GM12878 (cell line): ENCODE measurements around the gene CCNY. TPM values are rescaled to one million over a fixed set of nuclear protein-coding genes. Genes with fewer than 3 reads are reported as not detected.

Experiments
- ATAC-seq: fragments of 200-7000 bp; cut with Tn5 transposase; 3 replicates; pipeline ENCODE4 v1.9.1; 2020; ENCODE audit warnings: mild to moderate bottlenecking, moderate library complexity
- BruUV-seq: library from RNA; stranded (reverse); fragments of 400-500 nt; replicated peaks from 2 replicates; lab custom pipeline; 2021; lab: Mats Ljungman, UMichigan
- CTCF ChIA-PET: fragments of 300-600 bp; sonication (Branson Sonifier 250); formaldehyde crosslinking; extraction: SDS; loops from one replicate; lab custom pipeline; 2021; ENCODE audit warnings: inconsistent platforms; lab: Yijun Ruan, JAX
- POLR2A ChIA-PET: fragments of 350-600 bp; formaldehyde crosslinking; extraction: SDS; loops from one replicate; lab custom pipeline; 2021; ENCODE audit warnings: inconsistent platforms; lab: Charles Lee
- RAD21 ChIA-PET: fragments of 300-600 bp; sonication (Branson Sonifier 250); formaldehyde crosslinking; loops from one replicate; lab custom pipeline; 2023; ENCODE audit warnings: antibody characterized with exemption; ENCODE audit not compliant: unreplicated experiment; lab: Charles Lee
- SMC1A ChIA-PET: fragments of 300-600 bp; sonication (Branson Sonifier 250); formaldehyde crosslinking; loops from one replicate; lab custom pipeline; 2023; ENCODE audit not compliant: unreplicated experiment, uncharacterized antibody; lab: Charles Lee
- DNase-seq: peaks from one replicate; pipeline ENCODE4 v3.0.0-alpha.2; 2011; ENCODE audit warnings: low read depth, low spot score
- FAIRE-seq: peaks from 3 replicates; lab custom pipeline; 2011; peaks lifted over from hg19 to GRCh38; lab: Jason Lieb, UNC
- H2AFZ ChIP-seq: 2 replicates; pipeline ENCODE4 v1.6.0; 2011; ENCODE audit warnings: low read depth, low read length, control low read depth; ENCODE audit not compliant: control insufficient read depth
- H3K27ac ChIP-seq: 2 replicates; pipeline ENCODE4 v1.5.1; 2011; ENCODE audit warnings: control low read depth; ENCODE audit not compliant: control insufficient read depth, insufficient read depth
- H3K27me3 ChIP-seq, 2 experiments: replicated peaks in 1 of 2; 2 replicates each; pipeline versions ENCODE4 v1.6.0 to v1.6.1; 2011; ENCODE audit warnings: low read length in 1 of 2; ENCODE audit not compliant: control insufficient read depth in 2 of 2, insufficient read depth in 2 of 2
- H3K36me3 ChIP-seq, 2 experiments: 2 replicates each; pipeline ENCODE4 v1.5.1; 2011; ENCODE audit warnings: low read length in 1 of 2; ENCODE audit not compliant: control insufficient read depth in 2 of 2, insufficient read depth in 2 of 2
- H3K4me1 ChIP-seq: 2 replicates; pipeline ENCODE4 v1.6.1; 2011; ENCODE audit warnings: mild to moderate bottlenecking, low read length, moderate library complexity, mixed read lengths; ENCODE audit not compliant: control insufficient read depth, insufficient read depth
- H3K4me2 ChIP-seq: 2 replicates; pipeline ENCODE4 v1.6.0; 2011; ENCODE audit warnings: control low read depth; ENCODE audit not compliant: control insufficient read depth, insufficient read depth
- H3K4me3 ChIP-seq: fragments of 200-600 bp; sonication (generic); 2 replicates; pipeline ENCODE4 v1.5.1; 2016
- H3K79me2 ChIP-seq: 2 replicates; pipeline ENCODE4 v1.6.0; 2011; ENCODE audit warnings: low read length; ENCODE audit not compliant: control insufficient read depth, insufficient read depth
- H3K9ac ChIP-seq: 2 replicates; pipeline ENCODE4 v1.8.0; 2011; ENCODE audit warnings: low read length, control low read depth, mixed read lengths; ENCODE audit not compliant: control insufficient read depth, insufficient read depth
- H3K9me3 ChIP-seq: replicated peaks from 3 replicates; pipeline ENCODE4 v1.5.1; 2011; ENCODE audit warnings: mild to moderate bottlenecking, low read length; ENCODE audit not compliant: control insufficient read depth, insufficient read depth
- H4K20me1 ChIP-seq: 2 replicates; pipeline ENCODE4 v1.6.0; 2011; ENCODE audit not compliant: control insufficient read depth, insufficient read depth
- ATF7 ChIP-seq: fragments of 450-650 bp; IDR thresholded peaks from 2 replicates; pipeline ENCODE4 v1.6.1; 2016; ENCODE audit warnings: low read depth, mild to moderate bottlenecking
- BACH1 ChIP-seq: fragments of 450-650 bp; IDR thresholded peaks from 2 replicates; pipeline ENCODE4 v1.6.1; 2017; ENCODE audit warnings: mild to moderate bottlenecking, borderline replicate concordance
- CBFB ChIP-seq: IDR thresholded peaks from 2 replicates; pipeline ENCODE4 v1.6.1; 2016; ENCODE audit warnings: antibody characterized with exemption, low read depth
- DPF2 ChIP-seq: fragments of 450-650 bp; IDR thresholded peaks from 2 replicates; pipeline ENCODE4 v1.6.1; 2017; ENCODE audit warnings: mild to moderate bottlenecking
- EGR1 ChIP-seq, 2 experiments: IDR thresholded peaks; 1 replicate in 1 of 2; 2 replicates in 1 of 2; pipeline ENCODE4 v1.6.1; 2011 to 2012; ENCODE audit warnings: low read depth in 2 of 2, low read length in 2 of 2, borderline replicate concordance in 1 of 2, mild to moderate bottlenecking in 1 of 2, moderate library complexity in 1 of 2
- GABPA ChIP-seq: IDR thresholded peaks from 2 replicates; pipeline ENCODE4 v1.6.1; 2014; ENCODE audit warnings: antibody characterized with exemption, low read depth, mild to moderate bottlenecking, inconsistent platforms
- MTA2 ChIP-seq: fragments of 450-650 bp; IDR thresholded peaks from 2 replicates; pipeline ENCODE4 v1.6.1; 2016; ENCODE audit warnings: low read depth, mild to moderate bottlenecking, moderate library complexity
- NR2C1 ChIP-seq: fragments of 450-650 bp; IDR thresholded peaks from 2 replicates; pipeline ENCODE4 v1.6.1; 2017; ENCODE audit warnings: antibody characterized with exemption, mild to moderate bottlenecking, moderate library complexity
- NRF1 ChIP-seq: conservative IDR thresholded peaks from 2 replicates; pipeline ENCODE4 v1.6.1; 2011; ENCODE audit warnings: mild to moderate bottlenecking, low read depth, low read length, improper control_type of control experiment
- PAX8 ChIP-seq: fragments of 450-650 bp; IDR thresholded peaks from 2 replicates; pipeline ENCODE4 v1.6.1; 2017; ENCODE audit warnings: mild to moderate bottlenecking, moderate library complexity
- POLR2A ChIP-seq: IDR thresholded peaks from 2 replicates; pipeline ENCODE4 v1.6.1; 2011; ENCODE audit warnings: low read depth, mild to moderate bottlenecking, low read length
- POLR2AphosphoS5 ChIP-seq: IDR thresholded peaks from 2 replicates; pipeline ENCODE4 v1.6.1; 2011; ENCODE audit warnings: mild to moderate bottlenecking, low read length, inconsistent platforms
- RCOR1 ChIP-seq: conservative IDR thresholded peaks from 2 replicates; pipeline ENCODE4 v1.6.1; 2012; ENCODE audit warnings: low read depth, low read length, improper control_type of control experiment
- RUNX3 ChIP-seq: IDR thresholded peaks from 2 replicates; pipeline ENCODE4 v1.6.1; 2012; ENCODE audit warnings: low read length, inconsistent platforms
- STAT1 ChIP-seq: fragments of 450-650 bp; conservative IDR thresholded peaks from 2 replicates; pipeline ENCODE4 v1.6.1; 2014; ENCODE audit warnings: antibody characterized with exemption, mild to moderate bottlenecking
- SUPT20H ChIP-seq: IDR thresholded peaks from 2 replicates; pipeline ENCODE4 v1.6.1; 2011; ENCODE audit warnings: low read depth, mild to moderate bottlenecking, low read length, moderate library complexity, borderline replicate concordance; ENCODE audit not compliant: control insufficient read depth
- WGBS: methylation state at CpG from one replicate; pipeline ENCODE4 v1.1.6; 2016; ENCODE audit warnings: low lambda C conversion rate; ENCODE audit not compliant: insufficient replicate concordance, insufficient coverage; ENCODE audit errors: missing lambda C conversion rate; 5-methylcytosine and 5-hydroxymethylcytosine counted together
- in situ Hi-C: fragments of 300-500 bp; cut with MboI; formaldehyde crosslinking; loops from 9 replicates; pipeline ENCODE4 v1.14.3; 2018; ENCODE audit warnings: mixed read lengths
- intact Hi-C: fragments of 100-400 bp; cut with micrococcal nuclease; formaldehyde crosslinking; loops from one replicate; pipeline ENCODE4 v1.14.2; 2022; ENCODE audit not compliant: unreplicated experiment
- polyA plus RNA-seq, 11 experiments: library from polyadenylated mRNA; depleted of rRNA in 4 of 11; unstranded in 6 of 11; stranded (reverse) in 5 of 11; fragments of >200 nt; fragmentation: Nextera tagmentation in 4 of 11; fragmentation: Illumina TruSeq in 1 of 11; extraction: Ambion mirVana in 4 of 11; extraction: Trizol in 1 of 11; gene quantifications; 1 replicate in 1 of 11; 2 replicates in 10 of 11; pipeline versions ENCODE4 v1.2.1 to v1.2.3, GENCODE V29; 2011 to 2016; ENCODE audit warnings: inconsistent platforms in 2 of 11, missing spikeins in 2 of 11, low read depth in 1 of 11
- total RNA-seq, 4 experiments: library from RNA; depleted of rRNA in 3 of 4; stranded (reverse); fragments of >200 nt in 3 of 4; fragmentation: Illumina TruSeq in 1 of 4; extraction: Trizol in 1 of 4; gene quantifications; 2 replicates each; pipeline versions ENCODE4 v1.2.1 to v1.2.3, GENCODE V29; 2013 to 2021
- TF ChIP-seq, protein P1 (sequence below): IDR thresholded peaks from 2 replicates; pipeline ENCODE4 v1.6.1; 2011; ENCODE audit warnings: borderline replicate concordance, low read depth, mild to moderate bottlenecking, moderate library complexity, mixed read lengths, low read length; ENCODE audit not compliant: insufficient read depth; ENCODE audit errors: extremely low read length

Gene CCNY
- total and polyA plus RNA-seq, 10 of the 15 experiments (the other 5 are each of a cell fraction or from before 2014, with no cell fraction given) = 3.6 to 50.0 (median 26.1) TPM

- RAD21 ChIA-PET = interaction anchor here (2.0 to 2.2 kb wide), 2 partner anchors 184 to 325 kb away, joined by 9 to 12 read pairs; no protein-coding TSS in a partner anchor
- POLR2A ChIA-PET = no interaction called here
These were observed 228.1 kb downstream of the CCNY start for GRCh38 chr10:35564341-35564968.

DNA sequence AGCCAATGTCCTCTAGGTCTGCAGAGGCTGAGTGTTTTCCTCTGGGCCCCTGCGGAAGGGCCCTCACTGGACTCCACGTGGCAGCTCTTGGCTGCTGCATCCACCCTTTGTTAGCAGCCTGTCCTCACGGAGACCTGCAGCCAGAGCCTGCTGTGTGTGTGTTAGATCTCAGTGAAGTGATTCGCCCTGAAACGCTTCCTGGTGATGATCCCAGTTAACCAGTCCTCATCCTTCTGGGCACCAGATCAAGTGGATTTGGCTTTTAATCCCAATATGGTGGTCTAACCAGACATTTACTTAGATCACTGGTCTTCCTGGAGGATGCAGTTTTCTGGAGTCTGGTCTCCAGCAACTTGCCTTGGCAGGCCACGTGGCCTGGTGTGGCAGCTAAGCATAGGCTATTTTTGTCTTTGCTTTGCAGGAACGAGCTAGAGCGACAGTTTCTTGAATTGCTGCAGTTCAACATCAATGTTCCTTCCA, 229.3 kb downstream of the CCNY start:
- no peak overlapping the region for H3K27ac ChIP-seq
- POLR2A ChIA-PET = no interaction called here
- RAD21 ChIA-PET = no interaction called here
- DNase-seq (no peak), ATAC-seq (no peak)
- H3K9me3 ChIP-seq = no peaks in the 10 kb centered on the region
- H3K9ac ChIP-seq = no peak overlapping the region
- intact Hi-C loops = loop anchor here (10.0 kb wide), 1 partner anchor 441 kb away; the partner anchor contains the start of gene CREM
- H3K27me3 ChIP-seq = no peaks in the 10 kb centered on the region
- peaks cover 3 to 13% of the 10 kb centered on the region in 2 experiments for H3K36me3 ChIP-seq
- H3K4me1 ChIP-seq = peaks cover 8% of the 10 kb centered on the region
- H3K4me2 ChIP-seq = no peak overlapping the region
- TF ChIP-seq ATF7 = no peak
- TF ChIP-seq RUNX3 = no peak
- TF ChIP-seq NRF1 = no peak
- no peak for TF ChIP-seq STAT1
- TF ChIP-seq EGR1 (IDR thresholded peaks at IDR 0.05; ENCODE audit: borderline replicate concordance in 1 of 2, low read depth in 2 of 2, low read length in 2 of 2) = no peak
- no peak for TF ChIP-seq NR2C1
- no peak for TF ChIP-seq MTA2
- TF ChIP-seq POLR2A = no peak
- no peak for TF ChIP-seq POLR2AphosphoS5
- no peak for TF ChIP-seq CBFB
- TF ChIP-seq PAX8 = no peak
- TF ChIP-seq RCOR1 = no peak
- no peak for TF ChIP-seq DPF2
- TF ChIP-seq BACH1 = no peak
- TF ChIP-seq SUPT20H = no peak
- TF ChIP-seq, all 136 proteins: peak for 0
- in situ Hi-C loops = loop anchor here (10.0 kb wide), 1 partner anchor 441 kb away; the partner anchor contains the start of gene CREM
- no TSS peak for BruUV-seq
- SMC1A ChIA-PET = interaction anchor here (1.0 to 3.8 kb wide), 3 partner anchors 19 to 187 kb away, joined by 4 to 21 read pairs (median 5); no protein-coding TSS in a partner anchor
- no peak for FAIRE-seq
- Histone ChIP-seq H4K20me1 (peaks cover 3% of the 10 kb centered on the region; the same call in 1 of the 2 replicates), H2AFZ (no peak overlapping the region), H3K79me2 (no peaks in the 10 kb centered on the region), H3K4me3 (no peak overlapping the region)
- 97% methylated on average over 8 of the region's 8 CpGs for WGBS
- CTCF ChIA-PET = interaction anchor here (0.6 to 6.2 kb wide), 5 partner anchors 8 to 548 kb away, joined by 3 to 35 read pairs (median 3); no protein-coding TSS in a partner anchor

More at GRCh38 chr10:35564341-35564968, 228.1 kb downstream of the CCNY start:
- ChIA-PET CTCF (interaction anchor here (0.7 to 6.2 kb wide), 12 partner anchors 9 to 1316 kb away, joined by 3 to 35 read pairs (median 10); no protein-coding TSS in a partner anchor), SMC1A (interaction anchor here (0.8 to 3.8 kb wide), 6 partner anchors 18 to 1315 kb away, joined by 3 to 21 read pairs (median 4); no protein-coding TSS in a partner anchor)
- no peaks in the 10 kb centered on the region for H3K27me3 ChIP-seq
- H3K4me2 ChIP-seq = no peak overlapping the region
- TF ChIP-seq GABPA = no peak
- TF ChIP-seq, protein P1, sequence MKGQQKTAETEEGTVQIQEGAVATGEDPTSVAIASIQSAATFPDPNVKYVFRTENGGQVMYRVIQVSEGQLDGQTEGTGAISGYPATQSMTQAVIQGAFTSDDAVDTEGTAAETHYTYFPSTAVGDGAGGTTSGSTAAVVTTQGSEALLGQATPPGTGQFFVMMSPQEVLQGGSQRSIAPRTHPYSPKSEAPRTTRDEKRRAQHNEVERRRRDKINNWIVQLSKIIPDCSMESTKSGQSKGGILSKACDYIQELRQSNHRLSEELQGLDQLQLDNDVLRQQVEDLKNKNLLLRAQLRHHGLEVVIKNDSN = peak; percentile 5
- H3K27ac ChIP-seq = peak overlapping the region; percentile 23
- ATAC-seq (no peak), DNase-seq (no peak), FAIRE-seq (no peak)
- in situ Hi-C loops (loop anchor here (10.0 kb wide), 1 partner anchor 440 kb away; the partner anchor contains the start of gene CREM), intact Hi-C loops (loop anchor here (5.0 to 10.0 kb wide), 3 partner anchors 187 to 1318 kb away; partner anchors contain the start of gene CREM)
- no peaks in the 10 kb centered on the region for H3K79me2 ChIP-seq
- H3K36me3 ChIP-seq = peaks cover 4 to 6% of the 10 kb centered on the region in 2 experiments; a peak in 3 of 4 replicates
- no peak overlapping the region for H3K4me3 ChIP-seq
- no peaks in the 10 kb centered on the region for H3K9me3 ChIP-seq
- H3K9ac ChIP-seq = no peak overlapping the region; the same call in 1 of the 2 replicates
- BruUV-seq = no TSS peak
- peaks cover 8% of the 10 kb centered on the region for H3K4me1 ChIP-seq
- 78% methylated on average over 6 of the region's 6 CpGs for WGBS
- peaks cover 3% of the 10 kb centered on the region; the same call in 1 of the 2 replicates for H4K20me1 ChIP-seq
- no peak overlapping the region; the same call in none of the 2 replicates for H2AFZ ChIP-seq
